Sigmoid colon (tissue), 4 donors: ENCODE results near the gene SGPL1.

Experiments
- EP300 ChIP-seq, 4 donors: sonication (generic); formaldehyde crosslinking; IDR thresholded peaks; one replicate each; pipeline ENCODE4 v1.6.1; 2017; ENCODE audit warnings: antibody characterized with exemption in 4 of 4
- TF ChIP-seq, protein P1 (sequence below), 4 experiments: fragments of 450-650 bp in 3 of 4; fragments of 200-600 bp in 1 of 4; IDR thresholded peaks; one replicate each; pipeline ENCODE4 v1.5.1; 2016 to 2019; ENCODE audit warnings: antibody characterized with exemption in 4 of 4, mild to moderate bottlenecking in 3 of 4, moderate library complexity in 2 of 4

GRCh38 chr10:70846795-70847194 lies 31.0 kb downstream of the SGPL1 start:
- TF ChIP-seq, protein P1, sequence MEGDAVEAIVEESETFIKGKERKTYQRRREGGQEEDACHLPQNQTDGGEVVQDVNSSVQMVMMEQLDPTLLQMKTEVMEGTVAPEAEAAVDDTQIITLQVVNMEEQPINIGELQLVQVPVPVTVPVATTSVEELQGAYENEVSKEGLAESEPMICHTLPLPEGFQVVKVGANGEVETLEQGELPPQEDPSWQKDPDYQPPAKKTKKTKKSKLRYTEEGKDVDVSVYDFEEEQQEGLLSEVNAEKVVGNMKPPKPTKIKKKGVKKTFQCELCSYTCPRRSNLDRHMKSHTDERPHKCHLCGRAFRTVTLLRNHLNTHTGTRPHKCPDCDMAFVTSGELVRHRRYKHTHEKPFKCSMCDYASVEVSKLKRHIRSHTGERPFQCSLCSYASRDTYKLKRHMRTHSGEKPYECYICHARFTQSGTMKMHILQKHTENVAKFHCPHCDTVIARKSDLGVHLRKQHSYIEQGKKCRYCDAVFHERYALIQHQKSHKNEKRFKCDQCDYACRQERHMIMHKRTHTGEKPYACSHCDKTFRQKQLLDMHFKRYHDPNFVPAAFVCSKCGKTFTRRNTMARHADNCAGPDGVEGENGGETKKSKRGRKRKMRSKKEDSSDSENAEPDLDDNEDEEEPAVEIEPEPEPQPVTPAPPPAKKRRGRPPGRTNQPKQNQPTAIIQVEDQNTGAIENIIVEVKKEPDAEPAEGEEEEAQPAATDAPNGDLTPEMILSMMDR (IDR thresholded peaks at IDR 0.05), result no peak
- TF ChIP-seq EP300 (IDR thresholded peaks at IDR 0.05), result no peak
